Tongue (tissue), 2 donors: Measurements from ENCODE around the gene DYRK1B. TPM values are rescaled to one million over a fixed set of nuclear protein-coding genes. Genes with fewer than 3 reads are reported as not detected.

Source experiments
- DNase-seq: peaks from one replicate; pipeline ENCODE4 v3.0.0-alpha.2; 2015
- total RNA-seq: library from RNA; depleted of rRNA; stranded (reverse); fragments of >200 nt; gene quantifications from one replicate; pipeline ENCODE4 v1.2.3, GENCODE V29; 2014

Gene DYRK1B
- total RNA-seq, 1 donor from 2014 or later, result 45.6 TPM

DNA sequence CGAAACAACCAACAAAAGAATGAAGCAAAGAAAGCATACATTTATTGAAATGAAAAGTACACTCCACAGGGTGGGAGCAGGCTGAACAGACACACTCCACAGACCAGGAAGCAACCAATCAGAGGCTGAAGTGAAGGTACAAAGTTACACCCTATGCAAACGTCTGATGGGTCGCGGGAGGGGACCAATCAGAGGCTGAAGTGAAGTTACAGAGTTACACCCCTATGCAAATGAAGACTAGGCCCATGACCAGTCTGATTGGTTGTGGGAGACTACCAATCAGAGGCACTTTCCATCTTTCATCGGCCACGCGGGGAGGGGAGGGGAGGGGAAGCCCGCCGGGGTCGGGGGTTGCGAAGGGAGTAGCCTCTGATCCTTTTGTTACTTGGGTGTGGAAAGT lies 24.6 kb upstream of the DYRK1B start:
- no peak for DNase-seq

DNA sequence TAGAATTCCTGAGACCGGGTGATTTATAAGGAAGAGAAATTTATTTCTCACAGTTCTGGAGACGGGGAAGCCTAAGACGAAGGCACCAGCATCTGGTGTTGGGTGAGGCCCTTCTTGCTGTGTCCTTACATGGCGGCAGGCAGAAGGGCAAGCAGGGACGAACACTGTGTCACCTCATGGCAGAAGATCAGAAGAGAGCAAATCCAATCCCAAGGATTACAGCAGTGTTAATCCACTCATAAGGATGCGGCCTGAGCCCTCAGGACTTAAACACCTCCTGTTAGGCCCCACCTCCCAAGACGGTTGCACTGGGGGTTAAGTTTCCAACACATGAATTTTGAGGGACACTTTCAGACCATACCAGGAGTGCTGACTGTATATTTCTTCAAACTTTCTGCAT lies 18.9 kb upstream of the DYRK1B start:
- no peak for DNase-seq

DNA sequence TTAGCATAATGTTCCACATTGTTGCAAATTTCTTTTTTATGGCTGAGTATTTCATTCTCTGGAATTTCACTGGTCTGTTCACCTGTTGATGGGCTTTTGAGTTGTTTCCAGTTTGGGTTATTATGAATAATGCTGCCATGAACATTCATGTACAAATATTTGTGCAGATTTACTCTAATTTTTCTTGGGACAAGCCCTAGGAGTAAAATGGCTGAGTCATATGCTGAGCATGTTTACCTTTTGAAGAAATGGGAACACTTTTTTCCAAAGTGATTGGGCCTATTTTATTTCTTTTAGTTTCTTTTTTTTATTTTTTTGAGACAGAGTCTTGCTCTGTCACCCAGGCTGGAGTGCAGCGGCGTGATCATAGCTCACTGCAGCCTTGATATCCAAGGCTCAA lies 16.9 kb upstream of the DYRK1B start:
- no peak for DNase-seq

DNA sequence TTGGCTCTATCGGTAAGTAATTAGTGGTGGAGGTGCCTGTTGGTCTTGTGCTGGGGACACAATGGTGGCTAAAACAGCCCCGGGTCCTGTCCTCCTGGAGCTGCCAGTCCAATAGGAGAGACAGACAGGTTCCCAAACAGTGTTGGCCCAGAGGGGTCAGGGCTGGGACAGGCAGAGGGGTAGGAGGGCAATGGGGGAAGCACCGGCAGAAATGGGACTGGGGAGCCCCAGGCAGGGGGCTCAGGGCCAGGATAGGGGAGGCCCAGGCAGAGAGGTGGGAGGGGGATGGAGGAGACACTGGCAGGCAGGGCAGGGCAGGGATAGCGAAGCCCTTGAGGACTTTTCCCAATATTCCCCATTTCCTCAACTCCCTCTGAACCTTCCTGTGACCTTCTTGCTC lies 14.4 kb upstream of the DYRK1B start:
- no peak for DNase-seq

DNA sequence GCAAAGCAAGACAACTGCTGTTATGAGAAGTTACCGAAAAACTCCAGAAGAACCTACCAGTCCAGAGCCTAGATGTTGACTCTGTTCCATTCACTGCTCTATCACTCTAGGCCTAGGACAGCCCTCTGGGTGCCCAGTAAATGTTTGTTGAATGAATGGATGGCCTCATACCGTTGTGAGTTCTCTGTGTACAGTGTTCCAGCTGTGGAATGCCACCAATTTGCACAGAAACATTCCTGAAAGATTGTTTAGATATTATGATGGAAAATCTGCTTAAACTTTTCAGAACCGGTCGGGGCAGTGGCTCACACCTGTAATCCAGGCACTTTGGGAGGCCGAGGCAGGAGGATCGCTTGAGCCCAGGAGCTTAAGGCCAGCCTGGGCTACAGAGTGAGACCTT lies 13.6 kb upstream of the DYRK1B start:
- DNase-seq, result no peak

DNA sequence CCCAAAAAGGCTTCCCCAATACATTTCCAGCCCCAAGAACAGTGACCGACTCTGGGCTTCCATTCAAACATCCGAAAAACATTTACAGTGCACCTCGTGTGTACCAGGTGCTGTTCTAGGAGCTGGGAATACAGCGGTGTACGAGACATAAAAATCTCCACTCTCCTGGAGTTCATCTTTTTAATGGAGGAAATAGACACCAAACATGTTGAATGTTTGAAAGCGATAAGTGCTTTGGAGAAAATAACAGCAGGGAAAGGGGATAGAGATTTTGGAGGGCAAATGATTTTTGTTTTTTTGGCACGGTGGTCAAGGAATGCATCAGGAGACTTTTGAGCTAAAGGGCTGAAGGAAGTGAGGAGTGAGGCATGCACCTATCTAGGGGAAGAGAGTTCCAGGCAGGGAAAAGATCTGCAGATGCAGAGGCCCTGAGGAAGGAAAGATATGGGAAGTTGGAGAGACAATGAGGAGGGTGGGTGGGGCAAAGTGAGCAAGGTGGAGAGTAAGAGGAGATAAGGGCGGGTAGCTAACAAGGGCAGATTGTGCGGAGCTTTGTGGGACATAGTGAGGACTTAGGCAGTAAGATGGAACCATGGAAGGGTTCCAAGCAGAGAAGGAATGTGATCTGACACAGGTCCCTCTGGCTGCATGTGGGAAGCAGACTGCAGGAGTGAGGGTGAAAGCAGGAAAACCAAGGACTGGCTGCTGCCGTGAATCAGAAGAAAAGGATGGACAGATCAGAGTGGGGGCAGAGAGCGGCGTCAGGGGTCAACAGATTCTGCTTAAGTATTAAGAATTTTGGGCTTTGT lies 12.9 kb upstream of the DYRK1B start:
- no peak for DNase-seq

DNA sequence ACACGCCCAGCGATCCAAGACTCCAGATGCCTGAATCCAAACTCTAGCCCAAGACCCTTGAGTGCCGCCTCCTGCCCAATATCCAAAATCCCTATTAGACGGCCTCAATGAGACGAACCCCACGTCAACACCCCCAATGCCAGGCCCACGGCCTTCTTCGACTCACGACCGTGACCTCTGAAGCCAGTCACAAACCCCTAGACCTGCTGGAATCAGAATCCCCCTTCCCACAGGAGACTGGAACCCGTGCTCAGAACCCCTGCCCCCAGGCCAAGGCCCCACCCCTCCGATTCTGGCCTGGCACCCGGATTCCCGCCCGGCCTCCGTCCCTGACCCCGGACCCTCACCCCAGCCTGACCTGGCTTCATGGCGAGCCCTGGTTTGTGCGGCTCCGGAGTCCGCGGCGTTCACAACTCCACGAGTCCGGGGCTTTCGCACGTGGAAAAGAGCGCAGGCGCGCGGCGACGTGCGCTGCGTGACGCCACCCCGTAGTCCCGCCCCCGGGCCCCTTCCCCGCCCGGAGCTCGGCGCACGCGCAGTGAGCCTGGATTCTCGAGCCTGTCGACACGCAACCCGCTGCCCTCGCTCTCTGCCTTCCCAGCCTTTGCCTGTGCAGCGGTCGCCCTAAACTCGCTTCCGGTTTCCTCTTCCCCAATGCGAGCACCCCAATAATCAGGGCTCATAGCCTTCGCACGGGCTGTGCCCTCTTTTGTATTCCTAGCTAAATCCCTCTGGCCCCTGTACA lies 12.1 kb upstream of the DYRK1B start, which contains the start of gene FBL:
Gene FBL (minus strand): TSS at position 447 of the 745 bp plus-strand sequence. CDS start 79 bp downstream, at position 368.
- peak; percentile 98 for DNase-seq

DNA sequence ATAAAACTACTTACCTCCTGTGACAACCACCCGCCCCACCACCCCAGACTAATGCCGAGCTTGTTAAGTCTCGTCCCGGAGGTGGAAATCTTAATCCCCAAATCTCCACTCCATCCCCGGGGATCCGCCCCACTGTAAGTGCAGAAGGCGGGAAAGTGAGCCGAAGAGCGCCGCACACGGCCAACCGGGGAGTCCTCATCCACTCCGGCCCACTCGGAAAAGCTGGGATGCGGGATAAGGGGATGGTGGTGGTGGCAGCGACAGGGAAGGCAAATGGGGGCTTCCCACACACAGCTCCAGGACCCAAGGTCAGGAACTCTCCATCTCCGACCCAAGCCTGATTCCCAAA lies 11.6 kb upstream of the DYRK1B start:
- DNase-seq, result peak; percentile 35

DNA sequence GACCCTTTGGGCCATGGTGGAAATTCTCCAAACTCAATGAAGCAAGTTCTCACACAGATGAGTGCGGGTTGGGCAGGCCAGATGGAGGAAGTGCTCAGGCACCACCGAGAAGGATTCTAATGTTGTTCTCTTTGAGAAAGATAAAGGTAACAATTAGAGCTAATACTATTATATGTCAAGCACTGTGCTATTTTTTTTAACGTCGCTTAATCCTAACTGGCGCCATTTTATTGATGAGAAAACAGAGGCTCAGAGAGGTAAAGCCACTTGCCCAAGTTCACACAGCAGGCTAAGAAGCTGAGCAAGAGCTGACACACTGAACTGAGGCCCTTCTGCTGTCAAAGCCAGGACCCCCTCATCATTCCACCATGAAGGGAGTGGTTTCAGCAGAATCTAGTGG lies 11.2 kb upstream of the DYRK1B start:
- DNase-seq, result no peak

DNA sequence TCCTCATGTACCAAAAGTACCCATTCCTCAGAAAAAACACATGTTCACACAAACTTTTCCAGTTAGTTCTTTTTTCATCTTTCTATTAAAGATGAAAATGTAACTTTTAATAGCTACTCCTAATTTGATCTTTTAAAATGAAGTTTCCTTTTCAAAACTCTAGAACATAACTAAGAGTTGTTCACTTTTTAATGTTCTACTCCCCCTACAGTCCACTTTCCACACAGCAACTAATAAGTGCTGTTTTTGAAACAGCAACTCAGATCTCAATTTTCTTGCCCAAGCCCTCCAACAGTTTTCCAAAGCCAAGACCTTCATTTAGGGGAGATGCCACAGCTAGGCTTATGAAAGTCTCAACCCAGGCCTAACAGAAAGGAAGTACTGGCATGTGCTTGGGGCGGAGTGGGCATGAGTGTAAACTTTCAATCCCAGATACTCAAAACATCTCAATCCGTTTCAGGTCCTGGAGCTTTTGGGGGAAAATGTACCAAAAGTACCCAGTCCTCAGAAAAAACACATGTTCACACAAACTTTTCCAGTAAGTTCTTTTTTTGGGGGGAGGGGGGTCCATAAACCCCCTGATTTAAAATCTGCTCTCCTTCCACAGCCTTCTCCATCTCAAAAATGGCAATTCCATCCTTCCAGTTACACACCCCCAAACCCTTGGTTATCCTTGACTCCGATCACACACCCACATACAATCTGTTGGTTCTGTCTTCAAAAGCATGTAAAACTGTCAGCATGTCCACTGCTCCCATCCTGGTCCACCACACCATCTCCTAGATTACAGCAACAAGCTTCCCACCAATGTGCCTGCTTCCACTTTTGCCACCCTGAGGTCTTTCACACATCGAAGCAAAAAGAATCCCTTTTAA lies 10.2 kb upstream of the DYRK1B start:
- peak; percentile 74 for DNase-seq

DNA sequence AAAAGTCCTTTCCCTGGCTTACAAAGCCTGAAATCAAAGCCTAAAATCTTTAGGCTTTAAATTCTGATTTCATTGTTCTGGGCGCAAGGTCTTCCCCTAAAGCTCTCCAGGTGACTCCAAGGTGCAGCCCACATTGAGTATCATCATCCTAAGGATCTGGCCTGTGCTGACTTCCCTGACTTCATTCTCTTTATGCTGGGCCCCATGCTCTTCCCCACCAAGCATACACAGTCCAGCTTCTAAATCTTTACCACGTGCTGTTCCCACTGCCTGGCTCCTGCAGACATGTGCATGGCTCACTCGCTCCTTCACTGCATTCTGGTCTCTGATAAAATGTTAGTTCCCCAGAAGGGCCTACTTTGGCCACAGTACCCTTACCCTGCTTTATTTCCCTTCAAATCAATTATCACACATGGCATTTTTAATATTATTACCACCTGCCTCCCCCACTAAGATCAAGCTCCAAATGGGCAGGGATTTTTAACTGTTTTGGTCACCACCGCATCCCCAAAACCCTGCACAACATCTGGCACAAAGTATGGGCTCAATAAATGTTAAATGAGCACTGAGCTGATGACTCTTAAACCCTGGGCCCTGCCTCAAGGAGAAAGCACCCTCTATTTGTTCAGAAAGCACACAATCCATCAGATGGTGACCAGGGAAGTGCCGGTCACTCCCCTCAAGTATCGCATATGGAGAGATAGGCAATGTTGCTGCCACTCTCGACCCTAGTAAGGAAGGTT lies 8.9 kb upstream of the DYRK1B start:
- DNase-seq, result no peak

DNA sequence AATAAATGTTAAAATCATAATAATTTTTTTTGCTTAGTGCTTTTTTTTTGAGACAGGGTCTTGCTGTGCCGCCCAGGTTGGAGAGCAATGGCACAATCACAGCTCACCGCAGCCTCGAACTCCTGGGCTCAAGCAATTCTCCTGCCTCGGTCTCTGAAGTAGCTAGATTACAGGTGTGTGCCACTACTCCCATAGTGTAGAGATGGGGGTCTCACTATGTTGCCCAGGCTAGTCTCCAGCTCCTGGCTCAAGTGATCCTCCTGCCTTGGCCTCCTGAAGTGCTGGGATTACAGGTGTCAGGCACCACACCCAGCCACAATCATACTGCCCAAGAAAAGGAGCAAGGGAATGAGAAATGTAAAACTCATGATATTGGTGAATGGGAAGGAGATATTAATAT lies 7.1 kb upstream of the DYRK1B start:
- no peak for DNase-seq

DNA sequence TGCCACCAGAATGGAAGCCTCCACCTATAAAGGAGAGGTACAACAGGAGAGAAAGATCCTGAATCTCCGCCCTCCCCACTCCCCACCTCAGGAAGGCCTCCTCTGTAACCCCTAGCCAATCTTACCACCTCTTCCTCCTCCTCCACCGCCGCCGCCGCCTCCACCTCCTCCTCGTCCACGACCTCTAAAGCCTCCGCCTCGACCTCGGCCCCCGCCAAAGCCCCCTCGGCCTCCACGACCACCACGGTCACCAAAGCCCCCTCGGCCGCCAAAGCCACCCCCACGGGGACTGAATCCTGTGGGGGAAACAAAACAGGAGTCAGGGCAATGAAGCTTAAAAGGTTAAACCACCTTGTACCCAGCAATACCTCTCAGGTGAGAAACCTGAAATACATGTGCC lies 6.5 kb upstream of the DYRK1B start:
- no peak for DNase-seq

DNA sequence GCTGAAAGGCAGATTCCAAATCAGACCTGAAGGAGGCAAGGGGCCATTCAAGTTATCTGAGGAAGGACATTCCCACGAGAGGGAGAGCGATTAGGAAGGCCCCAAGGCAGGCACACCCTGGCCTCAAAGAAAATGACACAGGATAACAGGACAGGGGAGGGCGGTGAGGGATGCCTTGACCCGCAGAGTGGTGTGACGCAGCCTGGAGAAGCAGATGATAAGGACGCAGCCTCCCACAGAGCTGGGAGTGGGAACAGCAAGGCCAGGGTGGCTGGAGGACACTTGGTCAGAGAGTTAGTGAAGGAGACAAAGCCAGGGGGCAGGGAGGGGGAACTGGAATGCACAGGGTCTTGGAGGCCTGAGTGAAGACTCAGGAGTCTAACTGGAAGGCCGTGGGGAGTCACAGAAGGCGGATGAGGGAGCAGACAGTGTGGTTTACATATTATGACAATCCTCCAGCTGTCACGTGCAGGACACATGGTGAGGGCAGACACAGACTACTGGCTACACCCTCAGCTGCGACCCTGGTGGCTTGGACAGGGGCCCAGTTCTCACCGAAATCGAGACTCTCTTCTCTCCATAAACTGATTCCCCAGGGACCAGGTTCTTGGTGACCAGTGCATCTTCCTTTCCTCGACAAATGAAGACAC lies 5.8 kb upstream of the DYRK1B start:
- peak; percentile 47 for DNase-seq

DNA sequence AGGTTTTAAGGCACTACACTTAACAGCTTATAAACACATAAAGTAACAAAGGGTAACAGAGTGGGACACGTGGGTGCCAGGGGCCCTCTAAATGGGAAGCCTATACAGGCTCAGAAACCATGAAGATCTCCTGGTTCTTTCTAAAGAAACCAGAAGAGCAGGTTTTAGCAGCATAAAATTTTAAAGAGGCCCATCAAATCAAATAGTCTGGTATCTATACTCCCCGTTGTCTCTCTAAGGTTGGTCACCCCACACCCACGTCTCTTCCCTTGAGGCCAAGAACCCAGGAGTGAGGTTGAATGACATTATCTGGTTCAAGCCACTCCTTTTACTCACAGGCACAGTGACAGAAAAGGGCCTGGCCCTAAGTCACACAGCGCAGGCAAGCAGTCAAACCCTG lies 4.6 kb upstream of the DYRK1B start:
- DNase-seq, result peak; percentile 52

DNA sequence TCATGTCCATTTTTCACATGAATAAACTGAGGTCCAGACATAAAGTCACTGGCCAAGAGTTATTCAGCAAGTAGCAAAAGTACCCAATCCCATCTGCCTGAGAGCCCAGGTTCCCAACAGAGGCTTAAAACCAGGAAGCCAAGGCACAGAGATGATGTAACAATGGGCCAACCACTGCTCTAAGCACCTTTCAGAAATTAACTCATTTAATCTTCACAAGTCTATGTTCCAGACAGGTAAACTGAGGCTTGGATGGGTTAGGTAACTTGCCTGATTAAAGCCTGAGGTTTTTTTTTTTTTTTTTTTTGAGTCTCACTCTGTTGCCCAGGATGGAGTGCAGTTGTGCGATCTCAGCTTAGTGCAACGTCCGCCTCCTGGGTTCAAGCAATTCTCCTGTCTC lies 4.0 kb upstream of the DYRK1B start:
- no peak for DNase-seq

DNA sequence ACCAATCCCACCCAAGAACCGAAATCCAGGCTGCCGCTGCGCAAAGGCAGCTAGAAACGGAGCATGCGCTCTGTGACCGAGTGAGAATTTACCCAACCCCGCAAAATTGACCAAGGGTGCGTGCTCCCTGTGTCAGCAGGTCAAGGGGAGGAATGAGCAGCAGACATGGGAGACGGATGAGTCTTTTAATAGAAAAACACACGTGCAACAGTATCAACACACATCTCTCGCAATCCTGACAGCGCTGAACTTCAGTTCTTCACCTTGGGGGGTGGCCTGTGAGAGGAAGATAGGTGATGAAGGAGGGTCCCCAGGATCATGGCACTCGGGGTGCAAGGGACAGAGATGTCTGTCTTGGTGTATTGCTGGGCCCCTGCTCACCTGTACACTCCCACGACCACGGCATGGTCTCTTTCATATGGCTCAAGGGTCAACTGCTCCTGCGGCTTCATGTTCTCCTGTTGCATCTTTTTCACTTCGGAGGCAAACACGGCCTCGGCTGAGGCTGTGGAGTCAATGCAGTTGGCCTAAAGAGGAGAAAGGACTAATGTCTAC lies 402 bp upstream of the DYRK1B start:
- no peak for DNase-seq

DNA sequence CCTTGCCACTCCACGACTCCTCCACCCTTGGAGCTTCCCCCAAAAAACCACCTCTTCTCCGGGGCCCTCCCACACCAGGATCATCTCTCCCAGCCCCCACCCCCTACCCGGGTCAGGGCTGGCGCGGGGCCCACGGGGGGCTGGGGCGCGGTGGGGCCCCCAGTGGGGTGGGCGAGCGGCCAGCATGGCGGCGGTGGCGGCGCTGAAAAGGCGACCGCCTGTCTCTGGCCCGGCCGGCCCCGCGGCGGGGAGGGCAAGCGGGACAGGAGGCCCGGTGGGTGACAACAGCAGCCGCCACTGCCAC lies 850 bp downstream of the DYRK1B start:
- DNase-seq, result no peak

DNA sequence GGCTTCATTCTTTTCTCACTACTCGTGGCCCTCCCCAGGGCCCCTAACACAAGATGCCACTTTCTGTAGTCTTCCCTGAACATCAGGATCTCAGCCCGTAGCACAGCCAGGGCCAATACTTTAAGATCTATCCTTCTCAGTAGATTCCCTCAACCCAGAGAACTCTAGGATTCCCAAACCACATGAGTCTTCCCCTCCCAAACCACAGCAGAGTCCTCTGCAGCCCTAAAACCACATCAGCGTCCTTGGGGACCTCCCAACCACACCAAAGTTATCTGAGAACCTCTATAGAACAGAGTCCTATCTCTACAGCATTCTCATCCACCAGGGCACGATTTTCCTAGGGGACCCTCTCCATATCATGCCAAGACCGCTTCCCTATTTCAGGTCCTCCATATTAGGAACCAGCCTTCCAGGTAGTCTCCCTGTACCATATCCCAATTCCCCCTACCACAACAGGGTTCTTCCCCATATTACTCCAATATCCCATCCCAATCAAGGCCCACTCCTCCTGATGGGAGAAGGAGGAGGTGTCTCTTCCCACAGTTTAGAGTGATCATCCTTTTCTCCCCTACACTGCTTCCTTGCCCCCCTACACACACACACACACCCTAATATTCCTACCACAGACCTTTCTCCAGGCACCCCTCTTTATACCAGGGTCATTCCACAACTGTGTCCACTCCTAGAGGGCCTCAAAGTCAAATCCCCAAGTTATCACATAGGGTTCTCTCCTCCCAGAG lies 1.4 kb downstream of the DYRK1B start:
- no peak for DNase-seq

DNA sequence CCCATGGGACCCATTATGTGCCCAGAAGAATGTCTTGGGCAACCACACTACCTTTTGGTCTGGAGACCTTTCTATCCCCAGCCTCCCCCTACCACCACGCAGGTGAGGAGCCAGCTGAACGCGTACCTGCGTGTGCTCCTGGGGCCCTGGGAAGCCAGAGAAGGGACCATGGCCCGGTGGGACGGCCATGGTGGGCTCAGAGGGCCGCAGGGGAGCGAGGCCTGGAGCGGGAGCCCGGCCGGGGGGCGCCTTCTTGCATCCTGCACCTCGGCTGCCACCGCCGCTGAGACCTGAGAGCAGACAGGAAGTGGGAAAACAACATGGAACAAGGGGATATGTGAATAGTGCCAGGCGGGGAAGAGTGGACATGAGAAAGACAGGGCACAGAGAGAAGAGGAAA lies 2.3 kb downstream of the DYRK1B start:
- no peak for DNase-seq

DNA sequence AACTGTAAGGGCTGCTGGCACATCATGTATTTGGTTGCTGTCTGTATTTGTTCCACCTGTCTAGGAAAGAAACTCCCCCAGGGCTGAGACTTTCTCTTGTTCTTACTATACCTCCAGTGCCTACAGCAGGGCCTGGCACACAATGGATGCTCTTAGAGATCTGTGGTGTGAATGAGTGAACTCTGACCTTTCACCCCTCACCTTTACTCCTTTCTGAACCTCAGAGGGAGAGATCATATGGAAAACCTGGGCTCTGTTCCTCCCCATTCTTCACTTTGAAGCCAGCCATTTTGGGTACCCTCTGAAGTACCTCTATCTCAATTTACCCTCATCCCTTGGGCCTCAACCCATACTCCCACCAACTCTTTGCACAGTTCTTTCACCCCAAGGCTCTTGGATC lies 3.1 kb downstream of the DYRK1B start:
- DNase-seq, result no peak
